LHCN-M2 (cell line): ENCODE measurements around the gene RGS16. TPM values are rescaled to one million over a fixed set of nuclear protein-coding genes. Genes with fewer than 3 reads are reported as not detected.

ENCODE experiments used
- DNase-seq: peaks from one replicate; pipeline ENCODE4 v3.0.0-alpha.2; 2012; ENCODE audit warnings: low read depth
- total RNA-seq: library from RNA; depleted of rRNA; stranded (reverse); fragments of >200 nt; gene quantifications from 2 replicates; pipeline ENCODE4 v1.2.3, GENCODE V29; 2014

Gene RGS16
- total RNA-seq, 1 experiment from 2014 or later: not detected

- no peak for DNase-seq
Measured at GRCh38 chr1:182608845-182609610, 4.8 kb upstream of the RGS16 start.

GRCh38 chr1:182608236-182608635 is 4.0 kb upstream of the RGS16 start:
- no peak for DNase-seq

DNA sequence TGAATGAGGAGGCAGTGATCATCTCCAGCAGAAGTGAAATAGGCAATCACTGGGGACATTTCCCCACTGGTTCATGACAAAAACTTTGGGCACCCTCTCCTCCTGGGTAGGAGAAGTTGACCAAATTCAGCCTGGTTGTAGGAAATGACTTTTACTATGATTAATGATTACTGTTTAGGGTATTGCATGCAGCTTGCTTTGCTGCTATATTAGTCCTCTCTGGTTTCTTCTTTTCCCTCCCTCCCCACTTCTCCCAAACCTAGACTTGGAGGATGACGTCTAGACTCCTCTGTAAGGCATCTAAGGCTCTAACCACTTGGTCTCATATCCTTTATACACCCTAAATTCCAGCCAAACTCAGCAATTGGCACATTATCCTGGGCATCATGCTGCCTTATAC is 3.4 kb upstream of the RGS16 start:
- DNase-seq: no peak

DNA sequence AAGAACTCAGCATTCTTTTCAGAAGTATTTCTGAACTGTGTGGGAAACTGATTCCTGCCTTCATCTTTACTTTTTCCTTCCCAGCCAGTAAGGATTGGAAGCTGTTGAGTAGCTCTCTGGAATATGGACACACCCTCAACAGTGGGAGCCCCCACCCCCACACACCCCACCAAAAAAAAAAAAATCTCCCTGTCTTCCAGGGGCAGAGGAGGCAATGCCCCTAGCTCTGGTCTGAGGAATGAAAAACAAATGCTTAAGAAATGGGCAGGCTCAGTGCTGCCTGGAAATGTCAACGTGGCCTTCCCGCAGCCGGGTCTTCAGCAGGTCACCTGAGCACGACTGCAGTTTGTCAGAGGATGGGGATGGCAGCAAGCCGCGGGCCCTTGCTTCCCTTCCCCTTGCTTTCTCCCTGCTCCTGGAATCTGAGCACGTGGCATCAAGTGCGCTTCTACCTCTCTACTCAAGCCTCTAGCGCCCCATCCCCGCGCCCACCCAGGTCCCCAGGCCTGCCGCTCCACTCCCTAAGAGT is 479 bp downstream of the RGS16 start:
- no peak for DNase-seq

- DNase-seq: no peak
Measured at GRCh38 chr1:182602935-182603645, 1.1 kb downstream of the RGS16 start.

GRCh38 chr1:182601913-182602312 is 2.3 kb downstream of the RGS16 start:
- DNase-seq: no peak

GRCh38 chr1:182601416-182601786 is 2.8 kb downstream of the RGS16 start:
- DNase-seq: peak; percentile 64

- no peak for DNase-seq
Measured at GRCh38 chr1:182600745-182601415, 3.3 kb downstream of the RGS16 start.

DNA sequence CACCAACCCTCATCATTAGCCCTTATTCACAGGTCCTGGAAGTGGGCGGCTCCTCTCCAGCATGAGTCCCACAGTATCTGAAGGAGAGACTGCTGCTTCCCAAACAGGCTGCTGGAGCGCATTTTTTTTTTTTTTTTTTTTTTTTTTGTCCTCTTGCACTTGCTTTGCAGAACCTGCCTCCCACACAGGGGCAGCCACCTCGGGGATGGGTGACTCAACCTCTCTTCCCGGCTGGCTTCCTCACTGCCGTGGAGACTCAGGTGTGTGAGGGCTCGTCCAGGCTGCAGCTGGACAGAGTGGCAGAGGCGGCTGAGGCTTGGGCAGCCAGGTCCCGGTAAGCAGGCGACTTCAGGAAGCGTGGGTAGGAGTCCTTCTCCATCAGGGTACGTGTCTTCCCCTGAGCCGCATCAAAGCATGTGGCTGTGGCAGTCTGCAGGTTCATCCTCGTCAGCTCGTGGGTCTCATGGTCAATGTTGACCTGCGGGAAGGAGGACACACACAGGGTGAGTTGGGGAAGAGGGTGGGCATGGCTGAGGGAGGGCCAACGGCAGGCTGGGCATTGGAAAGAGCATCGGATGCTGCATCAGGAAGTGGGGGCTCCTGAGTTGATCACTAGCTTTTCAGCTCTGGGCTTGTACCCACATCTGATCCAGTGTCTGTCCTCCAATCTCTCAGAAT is 4.0 kb downstream of the RGS16 start:
- no peak for DNase-seq

GRCh38 chr1:182599339-182599738 is 4.8 kb downstream of the RGS16 start:
- no peak for DNase-seq

DNA sequence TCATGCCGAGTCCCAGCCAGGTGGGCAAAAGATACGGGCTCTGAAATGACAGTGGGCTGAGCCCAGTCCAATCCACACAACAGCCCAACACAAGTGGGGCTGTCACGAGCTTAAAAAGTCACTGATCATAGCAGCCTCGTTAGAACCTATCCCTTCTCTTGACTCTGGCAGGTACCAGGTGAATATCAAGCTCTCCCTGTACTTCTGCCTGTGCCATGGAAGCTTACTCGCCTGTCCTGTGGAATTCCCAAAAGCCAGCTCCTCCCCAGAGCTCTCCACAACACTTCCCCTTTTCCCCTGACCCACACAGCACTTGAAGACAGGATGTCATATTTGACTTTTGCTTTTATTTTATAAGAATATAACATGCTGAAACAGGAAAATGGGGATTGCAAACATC is 5.9 kb downstream of the RGS16 start:
- DNase-seq: no peak

DNA sequence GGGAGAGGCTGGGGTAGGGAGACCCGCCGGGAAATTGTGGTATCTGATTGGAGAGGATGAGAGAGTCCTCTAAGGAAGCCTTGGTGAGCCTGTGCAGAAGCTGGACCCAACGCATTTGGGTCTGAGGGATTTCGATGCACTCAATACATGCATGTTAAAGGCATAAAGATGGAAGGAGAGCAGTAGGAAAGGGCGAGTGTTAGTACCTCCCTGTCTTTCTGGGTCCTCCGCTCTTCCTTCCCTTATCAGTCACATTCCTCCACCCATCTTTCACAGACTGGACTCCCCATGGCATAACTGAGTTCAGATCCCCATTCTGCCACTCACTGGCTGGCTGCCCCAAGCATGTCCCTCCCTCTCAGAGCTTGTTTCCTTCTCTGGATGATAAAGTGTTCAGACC is 7.3 kb downstream of the RGS16 start:
- no peak for DNase-seq

GRCh38 chr1:182595641-182596240 is 8.4 kb downstream of the RGS16 start:
- DNase-seq: peak; percentile 60

GRCh38 chr1:182589931-182590330 is 14.3 kb downstream of the RGS16 start:
- no peak for DNase-seq

DNA sequence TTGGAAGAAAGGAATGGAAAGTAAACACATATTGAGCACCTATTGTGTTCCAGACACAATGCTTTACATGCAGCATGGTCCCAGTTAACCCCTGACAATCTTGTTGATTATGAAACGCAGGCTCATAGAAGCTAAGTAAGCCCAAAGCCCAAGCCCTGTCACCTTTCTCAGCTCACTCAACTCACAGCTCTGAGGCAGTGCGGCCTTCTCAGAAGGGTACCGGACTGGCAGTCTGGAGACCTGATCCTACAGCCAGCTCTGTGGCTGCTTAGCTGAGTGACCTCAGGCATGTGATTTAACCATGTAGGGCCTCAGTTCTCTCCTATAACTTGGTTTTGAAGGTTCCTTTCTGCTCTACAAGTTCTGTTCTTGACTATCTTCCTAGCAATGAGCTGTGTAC is 14.7 kb downstream of the RGS16 start:
- no peak for DNase-seq

- peak; percentile 70 for DNase-seq
Measured at GRCh38 chr1:182588500-182589396, 15.4 kb downstream of the RGS16 start, which contains the start of gene RNASEL. RNASEL (minus strand) TSS chr1:182589256; CDS start chr1:182586806, 2,450 bp downstream.

DNA sequence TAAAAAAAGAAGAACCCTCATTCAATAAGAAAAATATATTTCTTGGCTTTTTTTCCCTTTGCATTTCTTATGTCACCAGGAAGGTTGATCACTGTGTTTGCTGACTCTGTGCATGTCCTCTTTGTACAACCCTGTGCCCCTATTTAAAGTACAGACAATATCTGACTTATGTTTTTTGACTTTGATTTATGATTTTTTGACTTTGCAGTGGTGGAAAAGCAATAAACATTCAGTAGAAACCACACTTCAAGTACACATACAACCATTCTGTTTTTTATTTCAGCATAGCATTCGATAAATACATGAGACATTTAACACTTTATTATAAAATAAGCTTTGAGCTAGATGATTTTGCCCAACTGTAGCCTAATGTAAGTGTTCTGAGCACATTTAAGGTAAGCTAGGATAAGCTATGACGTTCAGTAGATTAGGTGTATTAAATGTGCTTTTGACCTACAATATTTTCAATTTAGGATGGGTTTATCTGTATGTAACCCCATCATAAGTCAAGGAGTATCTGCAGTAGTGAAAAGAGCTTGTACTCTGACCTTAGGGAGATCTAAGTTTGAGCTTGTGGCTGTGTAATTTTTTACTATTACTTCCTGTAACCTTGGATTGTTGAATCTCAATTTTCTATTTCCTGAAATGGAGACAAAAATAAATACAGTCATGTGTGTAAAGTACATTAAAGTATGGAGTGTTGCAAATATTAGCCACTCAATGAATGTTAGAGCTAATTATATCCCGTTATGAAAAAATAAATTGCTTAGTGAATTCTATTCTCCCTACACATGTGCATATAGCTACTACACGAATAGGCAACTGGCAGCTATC is 16.3 kb downstream of the RGS16 start:
- DNase-seq: no peak

- no peak for DNase-seq
Measured at GRCh38 chr1:182587093-182587492, 17.1 kb downstream of the RGS16 start.

GRCh38 chr1:182586380-182586779 is 17.8 kb downstream of the RGS16 start:
- DNase-seq: no peak
